IPS DF 19.7 (cell line): Measurements from ENCODE around the gene WDR70.

ENCODE experiments used
- DNase-seq: peaks from one replicate; pipeline ENCODE4 v3.0.0-alpha.2; 2013; ENCODE audit warnings: low read depth, low spot score

WDR70 gene

GRCh38 chr5:37799865-37800421, 420.8 kb downstream of the WDR70 start:
- DNase-seq: no peak

GRCh38 chr5:37801521-37801920, 422.4 kb downstream of the WDR70 start:
- DNase-seq: no peak
